COLO829 (cell line): ENCODE data around the gene RFFL.
"Not testable (repeated sequence)": the region's sequence is repeated elsewhere in the genome, so short reads cannot be mapped to it uniquely, and the experiment has no call there.

Experiments used
- DNase-seq: peaks from one replicate; pipeline ENCODE4 v3.0.0; 2012; ENCODE audit warnings: low spot score

RFFL gene

DNA sequence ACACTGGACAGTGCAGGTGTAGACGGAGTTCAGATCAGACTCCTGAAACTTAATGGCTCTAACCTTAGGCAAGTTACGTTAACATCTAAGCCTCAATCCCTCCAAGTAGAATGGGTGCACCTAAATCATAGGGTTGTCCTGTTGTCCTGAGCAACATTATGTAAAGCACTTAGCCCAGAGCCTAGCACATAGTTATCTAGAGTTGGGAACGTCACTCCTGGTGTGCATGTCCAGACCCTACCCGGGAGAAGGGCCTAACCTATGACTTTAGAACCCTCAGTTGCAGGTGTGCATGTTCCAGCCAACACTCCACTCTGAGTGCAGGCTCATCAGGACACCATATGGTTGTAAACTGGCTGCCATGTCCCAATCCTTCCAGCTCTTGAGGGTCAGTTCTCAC is 57.2 kb downstream of the RFFL start:
- DNase-seq, result no peak

GRCh38 chr17:35003778-35004177 is 59.7 kb downstream of the RFFL start:
- DNase-seq, result no peak

DNA sequence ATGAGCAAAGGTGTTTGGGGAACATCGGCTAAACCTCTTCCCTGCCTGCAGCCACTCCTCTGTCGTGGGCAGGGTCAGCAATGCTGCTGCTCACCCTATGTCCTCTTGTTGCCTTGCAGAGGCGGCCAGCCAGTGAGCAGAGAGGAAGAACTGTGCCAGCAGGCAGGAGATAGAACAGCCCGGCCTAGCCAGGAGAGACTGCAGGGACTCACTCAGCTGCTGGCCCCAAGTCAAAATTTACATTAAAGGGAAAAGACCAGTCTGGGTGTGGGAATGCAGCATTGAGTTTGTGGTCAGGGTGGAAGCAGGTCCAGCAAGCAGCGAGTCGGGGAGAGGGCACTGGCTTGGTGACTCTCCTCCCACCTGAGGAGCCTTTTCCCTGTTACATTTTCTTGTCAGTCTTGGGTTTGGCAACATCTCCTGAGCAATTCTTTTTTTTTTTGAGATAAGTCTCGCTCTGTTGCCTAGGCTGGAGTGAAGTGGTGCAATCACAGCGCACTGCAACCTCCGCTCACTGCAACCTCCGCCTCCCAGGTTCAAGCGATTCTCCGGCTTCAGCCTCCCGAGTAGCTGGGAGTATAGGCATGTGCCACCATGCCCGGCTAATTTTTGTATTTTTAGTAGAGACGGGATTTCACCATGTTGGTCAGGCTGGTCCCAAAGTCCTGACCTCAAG is 60.5 kb downstream of the RFFL start:
- DNase-seq, result no peak

DNA sequence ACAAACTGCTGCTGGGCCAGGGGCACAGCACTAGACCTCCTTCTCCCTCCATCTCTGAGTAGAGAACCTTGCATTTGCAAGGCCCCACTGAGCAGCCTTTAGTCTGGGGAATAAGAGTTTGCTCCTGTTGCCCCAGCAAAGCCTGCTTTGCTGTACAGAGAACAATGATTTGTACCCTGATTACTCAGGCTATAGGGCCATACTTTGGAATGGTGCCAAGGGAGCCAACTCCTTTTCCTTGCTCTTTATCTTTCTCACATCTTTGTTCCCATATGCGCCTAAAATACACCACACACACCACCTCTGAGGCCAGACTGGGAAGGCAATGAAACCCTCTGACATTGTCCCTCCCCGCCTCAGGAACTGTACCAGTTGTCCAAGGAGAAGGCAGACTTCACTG is 62.0 kb downstream of the RFFL start:
- no peak for DNase-seq

DNA sequence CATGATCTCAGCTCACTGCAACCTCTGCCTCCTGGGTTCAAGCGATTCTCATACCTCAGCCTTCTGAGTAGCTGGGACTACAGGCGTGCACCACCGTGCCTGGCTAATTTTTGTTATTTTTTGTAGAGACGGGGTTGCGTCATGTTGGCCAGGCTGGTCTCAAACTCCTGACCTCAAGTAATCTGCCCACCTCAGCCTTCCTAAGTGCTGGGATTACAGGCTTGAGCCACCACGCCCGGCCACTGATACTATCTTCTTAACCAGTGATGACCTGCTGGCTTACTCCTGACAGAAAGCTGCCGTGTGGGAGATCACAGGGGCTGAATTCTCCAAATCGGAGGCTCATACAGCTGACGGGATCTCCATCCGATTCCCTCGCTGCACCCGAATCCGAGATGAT is 62.5 kb downstream of the RFFL start:
- DNase-seq, result not testable (repeated sequence)

DNA sequence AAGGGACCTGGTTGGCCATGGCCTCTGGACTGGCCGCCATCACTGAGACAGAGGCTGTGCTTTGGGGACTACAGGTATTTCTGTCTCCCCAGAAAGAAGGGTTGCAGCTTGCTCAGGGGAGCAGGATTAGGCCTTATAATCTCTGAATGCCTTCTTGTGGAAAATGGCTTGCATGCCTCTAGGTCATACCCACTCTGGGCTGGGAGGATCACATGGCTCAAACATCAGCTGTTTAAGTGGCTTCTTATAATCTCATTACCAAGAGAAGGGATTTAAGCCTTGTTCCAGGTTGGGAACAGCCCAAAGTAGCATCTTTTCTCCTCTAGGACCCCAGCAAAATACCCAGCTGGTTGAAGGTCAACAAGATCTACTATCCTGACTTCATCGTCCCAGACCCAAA is 64.1 kb downstream of the RFFL start:
- DNase-seq, result no peak

DNA sequence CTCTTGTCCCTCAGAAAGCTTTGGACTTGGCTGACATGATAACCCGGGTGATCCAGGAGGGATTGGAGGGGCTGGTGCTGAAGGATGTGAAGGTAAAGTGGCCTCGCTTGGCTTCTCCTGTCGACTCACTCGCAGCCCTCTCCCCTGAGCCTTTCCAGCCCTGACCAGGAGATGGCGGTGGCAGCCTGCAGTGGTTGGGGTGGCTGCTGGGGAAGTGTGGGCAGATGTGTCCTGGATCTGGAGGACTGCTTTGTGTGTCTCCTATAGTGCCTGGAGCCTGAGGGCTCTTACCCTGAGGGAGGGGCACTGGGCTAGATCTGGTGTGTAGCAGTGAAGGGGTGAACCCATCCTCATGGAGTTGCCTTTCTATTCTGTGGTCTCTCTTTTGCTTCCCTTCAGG is 65.3 kb downstream of the RFFL start:
- peak; percentile 80 for DNase-seq

DNA sequence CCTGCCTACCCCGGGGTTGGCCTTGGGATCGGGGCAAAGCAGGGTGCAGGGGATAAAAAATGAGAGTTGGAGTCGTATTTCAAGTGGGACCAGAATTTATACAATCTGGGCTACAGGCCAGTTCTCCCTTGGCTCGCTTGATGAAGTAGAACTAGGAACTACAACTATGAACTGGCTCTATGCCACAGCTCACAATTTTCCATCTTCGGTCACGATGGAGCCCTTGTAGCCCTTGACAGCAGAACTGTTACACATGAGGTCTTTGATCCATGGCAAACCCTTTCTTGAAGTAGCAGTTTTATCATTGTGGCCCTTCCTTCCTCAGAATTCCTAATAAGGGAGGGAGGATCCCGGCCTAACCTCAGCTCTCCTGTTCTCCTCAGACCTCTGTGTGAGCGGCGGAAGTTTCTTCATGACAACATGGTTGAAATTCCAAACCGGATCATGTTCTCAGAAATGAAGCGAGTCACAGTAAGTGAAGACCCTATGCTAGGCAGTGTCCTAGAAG is 66.1 kb downstream of the RFFL start:
- DNase-seq, result no peak

DNA sequence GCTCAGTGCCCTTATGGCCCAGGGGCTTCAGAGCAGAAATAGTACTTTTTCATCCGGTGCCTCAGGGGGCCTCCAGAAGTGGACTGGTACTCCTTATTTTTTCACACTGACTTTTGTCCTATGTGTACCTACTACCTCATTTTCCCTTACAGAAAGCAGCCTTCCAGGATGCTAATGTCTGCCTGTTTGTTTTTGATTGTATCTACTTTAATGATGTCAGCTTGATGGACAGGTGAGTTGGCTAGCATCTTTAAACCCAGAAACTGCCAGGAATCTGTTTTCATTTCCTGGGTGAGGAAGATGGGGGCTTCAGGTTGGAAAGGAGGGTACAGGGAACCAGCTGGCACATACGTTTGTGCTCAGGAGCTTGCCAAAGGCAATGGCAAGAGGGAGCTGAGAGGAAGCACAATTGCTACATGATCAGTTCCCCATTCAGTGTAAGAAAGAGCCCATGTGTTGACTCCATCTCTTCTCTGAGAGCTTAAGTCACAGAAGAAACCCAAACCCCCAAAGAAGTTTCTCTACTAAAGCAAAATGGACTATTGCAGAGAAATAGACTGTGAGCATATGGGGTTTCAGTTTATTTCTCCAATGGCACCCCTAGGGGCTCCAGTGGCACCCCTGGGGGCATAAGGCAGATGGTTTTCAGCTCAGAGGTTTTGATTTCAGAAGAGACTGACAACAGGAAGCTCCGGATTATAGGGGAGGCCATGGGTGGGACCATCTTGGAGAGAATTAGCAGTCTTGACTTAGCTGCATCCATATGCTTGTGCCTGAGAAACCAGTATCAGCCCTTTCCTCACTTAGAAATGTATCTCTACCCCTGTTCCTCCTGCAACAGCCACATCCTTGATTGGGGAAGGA is 66.9 kb downstream of the RFFL start:
- no peak for DNase-seq

- no peak for DNase-seq
Measured at GRCh38 chr17:34993031-34993430, 70.5 kb downstream of the RFFL start.

DNA sequence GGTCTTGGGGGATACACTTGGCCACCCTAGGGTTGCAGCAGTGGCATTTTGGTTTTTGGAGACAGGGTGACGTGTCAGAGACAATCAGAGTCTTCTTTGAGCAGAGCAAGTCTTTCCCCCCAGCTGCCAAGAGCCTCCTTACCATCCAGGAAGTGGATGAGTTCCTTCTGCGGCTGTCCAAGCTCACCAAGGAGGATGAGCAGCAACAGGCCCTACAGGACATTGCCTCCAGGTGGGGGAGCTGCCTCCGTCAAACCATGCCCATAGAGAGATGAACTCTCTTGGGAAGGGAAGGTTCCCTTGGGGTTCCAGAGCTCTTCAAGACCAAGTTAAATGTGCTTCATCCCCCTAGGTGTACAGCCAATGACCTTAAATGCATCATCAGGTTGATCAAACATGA is 71.9 kb downstream of the RFFL start:
- no peak for DNase-seq

DNA sequence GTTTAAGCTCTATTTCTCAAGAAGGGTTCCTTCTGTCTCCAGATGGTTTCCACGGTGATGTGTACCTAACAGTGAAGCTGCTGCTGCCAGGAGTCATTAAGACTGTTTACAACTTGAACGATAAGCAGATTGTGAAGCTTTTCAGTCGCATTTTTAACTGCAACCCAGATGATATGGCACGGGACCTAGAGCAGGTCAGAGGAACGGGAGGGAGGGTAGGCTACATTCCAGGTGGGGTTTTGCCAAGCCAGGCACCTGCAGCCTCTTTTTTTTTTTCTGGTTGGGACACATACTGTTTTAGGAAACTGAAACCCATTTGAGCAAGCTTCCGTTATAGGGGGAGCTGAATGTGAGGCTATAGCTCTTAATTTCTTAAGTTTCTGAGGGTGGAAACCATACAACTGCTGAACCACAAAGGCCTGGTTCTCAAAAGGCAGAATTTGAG is 72.6 kb downstream of the RFFL start:
- no peak for DNase-seq

DNA sequence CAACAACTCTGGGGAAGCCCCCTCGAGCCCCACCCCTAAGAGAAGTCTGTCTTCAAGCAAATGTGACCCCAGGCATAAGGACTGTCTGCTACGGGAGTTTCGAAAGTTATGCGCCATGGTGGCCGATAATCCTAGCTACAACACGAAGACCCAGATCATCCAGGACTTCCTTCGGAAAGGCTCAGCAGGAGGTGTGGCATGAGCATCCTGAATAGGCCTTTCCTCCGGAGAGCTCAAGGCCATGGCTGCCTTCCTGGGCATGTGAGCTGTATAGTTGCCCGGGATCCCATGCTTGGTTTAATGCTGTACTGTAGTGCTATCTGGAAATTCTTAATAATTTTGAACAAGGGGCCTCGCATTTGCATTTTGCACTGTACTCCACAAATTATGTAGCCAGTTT is 74.0 kb downstream of the RFFL start:
- no peak for DNase-seq

DNA sequence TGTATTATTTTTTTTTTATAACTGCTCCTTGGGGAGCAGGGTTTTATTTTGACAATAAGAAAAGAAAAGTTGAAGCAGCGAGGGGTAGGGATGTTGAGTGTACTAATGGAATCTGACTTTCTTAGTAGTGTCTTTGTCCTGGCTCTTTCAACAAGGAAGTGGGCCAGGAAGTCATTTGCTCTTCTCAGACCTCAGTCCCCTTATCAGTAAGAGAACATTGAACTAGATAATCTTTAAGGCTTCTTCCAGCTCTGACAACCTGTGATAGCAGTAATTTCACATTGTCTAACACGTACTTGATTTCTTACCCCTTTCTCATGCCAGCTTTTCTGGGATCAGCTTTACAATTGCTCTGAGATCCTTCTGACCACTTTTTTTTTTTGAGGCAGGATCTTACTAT is 74.9 kb downstream of the RFFL start:
- no peak for DNase-seq

DNA sequence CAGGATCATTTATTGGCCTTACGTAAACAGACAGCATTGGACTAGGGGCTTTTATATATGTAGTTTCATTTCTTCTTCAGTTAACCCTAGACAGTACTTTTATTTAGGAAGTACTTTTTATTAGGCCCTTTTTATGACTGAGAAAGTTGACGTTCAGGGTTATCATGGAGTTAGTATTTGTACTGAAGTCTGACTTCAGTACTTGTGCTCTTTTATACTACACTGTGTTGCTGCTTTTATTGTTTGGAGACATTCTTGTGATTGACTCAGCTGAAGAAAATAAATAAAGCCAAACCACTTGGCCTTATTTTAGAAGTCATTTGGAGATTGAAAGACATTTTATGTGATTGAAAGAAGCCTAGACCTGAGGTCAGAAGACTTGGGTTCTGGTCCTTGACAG is 76.3 kb downstream of the RFFL start:
- DNase-seq, result no peak

GRCh38 chr17:34981538-34982241 is 81.8 kb downstream of the RFFL start:
- no peak for DNase-seq

DNA sequence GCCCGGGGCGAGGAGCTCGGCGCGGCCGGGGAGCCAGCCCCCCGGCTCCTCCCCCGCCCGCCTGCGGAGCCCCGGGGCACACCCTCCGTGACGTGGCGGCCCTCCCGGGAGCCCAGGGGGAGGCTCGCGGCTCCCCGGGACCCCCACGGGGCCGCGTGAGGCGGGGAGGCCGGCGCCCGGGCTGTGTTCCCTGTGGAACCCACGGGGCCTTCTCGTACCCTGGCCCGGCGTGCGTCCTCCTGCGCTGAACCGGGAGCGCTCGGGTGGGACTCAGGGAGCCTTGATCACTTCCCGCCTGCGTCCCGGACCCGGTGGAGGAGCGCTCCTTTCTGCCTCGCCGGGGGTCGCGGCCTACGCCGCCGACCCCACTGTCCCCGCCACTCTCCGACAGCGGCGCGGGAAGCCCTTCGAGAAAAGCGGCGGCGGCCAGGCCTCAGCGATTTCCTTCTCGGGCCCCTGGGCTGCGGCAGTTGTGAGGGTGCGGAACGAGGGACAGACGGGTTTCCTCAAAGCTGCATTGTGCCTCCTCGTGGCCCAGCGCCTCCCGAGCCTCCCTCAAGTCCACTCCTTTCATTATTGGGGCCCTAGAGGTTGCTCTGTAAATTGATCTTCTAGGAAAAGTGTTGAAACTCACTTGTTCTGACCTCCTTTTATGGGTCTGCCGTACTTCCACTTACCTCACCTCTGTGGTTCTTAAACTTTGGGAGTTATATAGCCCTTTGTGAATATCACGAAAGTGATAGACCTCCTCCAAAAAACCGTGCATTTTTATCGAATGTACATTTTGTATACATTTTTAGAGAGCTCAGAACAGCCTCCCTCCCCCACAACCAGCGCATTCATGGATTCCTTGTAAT is 82.6 kb downstream of the RFFL start:
- peak; percentile 58 for DNase-seq

DNA sequence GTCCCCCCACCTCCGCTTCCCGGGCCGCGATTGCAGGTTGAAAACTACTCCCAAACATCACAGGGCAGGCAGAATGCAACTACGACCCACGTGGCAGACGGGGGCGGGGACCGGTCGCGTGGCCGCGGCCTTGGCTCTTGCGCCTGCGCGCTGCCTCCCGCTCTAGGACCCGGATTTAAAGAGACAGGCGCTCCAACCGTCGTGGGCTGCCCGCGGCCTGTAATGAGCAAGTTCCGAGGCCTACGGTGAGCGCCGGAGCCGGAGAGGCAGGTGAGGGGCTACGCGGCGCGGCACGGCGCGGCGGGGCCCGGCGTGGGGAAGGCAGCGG is 83.2 kb downstream of the RFFL start, which contains the start of gene LIG3:
LIG3 (plus strand) TSS at position 160 of the 328 bp plus-strand sequence. CDS start 2,494 bp downstream, outside the sequence.
- peak; percentile 95 for DNase-seq

GRCh38 chr17:34979650-34980352 is 83.7 kb downstream of the RFFL start:
- no peak for DNase-seq

- no peak for DNase-seq
Measured at GRCh38 chr17:34979153-34979552, 84.4 kb downstream of the RFFL start.
